GM19099 (cell line): Measurements from ENCODE around the gene ZNF750.

Experiments used
- POLR2A ChIP-seq: IDR thresholded peaks from 3 replicates; pipeline ENCODE4 v1.6.1; 2011; ENCODE audit warnings: low read depth; ENCODE audit not compliant: insufficient read length; ENCODE audit errors: extremely low read depth

The ZNF750 gene

GRCh38 chr17:82836823-82837357 is 2.9 kb downstream of the ZNF750 start:
- no peak for TF ChIP-seq POLR2A

GRCh38 chr17:82835766-82836512 is 3.9 kb downstream of the ZNF750 start:
- no peak for TF ChIP-seq POLR2A

- TF ChIP-seq POLR2A: no peak
These were observed 4.7 kb downstream of the ZNF750 start for GRCh38 chr17:82835122-82835521.

GRCh38 chr17:82832881-82833475 is 6.8 kb downstream of the ZNF750 start:
- TF ChIP-seq POLR2A: no peak

- no peak for TF ChIP-seq POLR2A
These were observed 7.4 kb downstream of the ZNF750 start for GRCh38 chr17:82832411-82832810.

- TF ChIP-seq POLR2A: no peak
These were observed 8.0 kb downstream of the ZNF750 start for GRCh38 chr17:82831818-82832200.

- no peak for TF ChIP-seq POLR2A
These were observed 8.6 kb downstream of the ZNF750 start for GRCh38 chr17:82831041-82831817.

- no peak for TF ChIP-seq POLR2A
These were observed 9.6 kb downstream of the ZNF750 start for GRCh38 chr17:82830249-82830661.

GRCh38 chr17:82828875-82829487 is 10.8 kb downstream of the ZNF750 start:
- TF ChIP-seq POLR2A: no peak

GRCh38 chr17:82826956-82827355 is 12.9 kb downstream of the ZNF750 start:
- no peak for TF ChIP-seq POLR2A

GRCh38 chr17:82826211-82826610 is 13.6 kb downstream of the ZNF750 start:
- TF ChIP-seq POLR2A: no peak

GRCh38 chr17:82825540-82826124 is 14.2 kb downstream of the ZNF750 start:
- no peak for TF ChIP-seq POLR2A

GRCh38 chr17:82823004-82823403 is 16.8 kb downstream of the ZNF750 start:
- no peak for TF ChIP-seq POLR2A

- TF ChIP-seq POLR2A: no peak
These were observed 17.5 kb downstream of the ZNF750 start for GRCh38 chr17:82822281-82822680.

GRCh38 chr17:82821554-82821953 is 18.3 kb downstream of the ZNF750 start:
- no peak for TF ChIP-seq POLR2A
